Progenitor cell of endocrine pancreas (in vitro differentiated cells): ENCODE measurements around the gene PDE6B. TPM values are rescaled to one million over a fixed set of nuclear protein-coding genes. Genes with fewer than 3 reads are reported as not detected.
"Not testable (repeated sequence)": the region's sequence is repeated elsewhere in the genome, so short reads cannot be mapped to it uniquely, and the experiment has no call there.

ENCODE experiments used
- DNase-seq: peaks from one replicate; pipeline ENCODE4 v3.0.0; 2021; ENCODE audit warnings: low spot score; ENCODE audit not compliant: unreplicated experiment
- H3K27ac Mint-ChIP-seq: 2 replicates; pipeline ENCODE4 v1.8.0; 2021; ENCODE audit warnings: mild to moderate bottlenecking, moderate library complexity, mixed read lengths
- H3K27me3 Mint-ChIP-seq: 2 replicates; pipeline ENCODE4 v1.8.0; 2021; ENCODE audit warnings: mixed read lengths
- H3K36me3 Mint-ChIP-seq: 2 replicates; pipeline ENCODE4 v1.8.0; 2022; ENCODE audit warnings: mixed read lengths; ENCODE audit not compliant: insufficient read depth
- H3K4me1 Mint-ChIP-seq: 2 replicates; pipeline ENCODE4 v1.8.0; 2021; ENCODE audit warnings: low read depth, mixed read lengths
- H3K4me3 Mint-ChIP-seq: 2 replicates; pipeline ENCODE4 v1.8.0; 2021; ENCODE audit warnings: low read depth, mild to moderate bottlenecking, moderate library complexity, mixed read lengths
- H3K9me3 Mint-ChIP-seq: 2 replicates; pipeline ENCODE4 v1.8.0; 2021; ENCODE audit warnings: low read depth, mixed read lengths
- CTCF ChIP-seq: fragments of 200-600 bp; sonication (generic); IDR thresholded peaks from one replicate; pipeline ENCODE4 v1.5.0; 2021; ENCODE audit warnings: antibody characterized with exemption, mild to moderate bottlenecking; ENCODE audit not compliant: unreplicated experiment
- total RNA-seq: library from RNA; stranded (reverse); gene quantifications from 2 replicates; pipeline ENCODE4 v1.2.1, GENCODE V29; 2021

Gene PDE6B
- total RNA-seq, 1 donor from 2014 or later, result 10.4 TPM

- no peak overlapping the region for H3K4me3 Mint-ChIP-seq
- H3K27ac Mint-ChIP-seq, result no peak overlapping the region
- no peak for TF ChIP-seq CTCF
- H3K4me1 Mint-ChIP-seq, result peaks cover 6% of the 10 kb centered on the region
- peaks cover 15% of the 10 kb centered on the region for H3K27me3 Mint-ChIP-seq
- DNase-seq, result no peak
- no peaks in the 10 kb centered on the region for H3K9me3 Mint-ChIP-seq
- no peaks in the 10 kb centered on the region for H3K36me3 Mint-ChIP-seq
Measured at GRCh38 chr4:633976-634598, 8.7 kb downstream of the PDE6B start.

GRCh38 chr4:634599-634985 lies 9.2 kb downstream of the PDE6B start:
- peaks cover 6% of the 10 kb centered on the region for H3K4me1 Mint-ChIP-seq
- peaks cover 18% of the 10 kb centered on the region for H3K27me3 Mint-ChIP-seq
- H3K9me3 Mint-ChIP-seq, result no peaks in the 10 kb centered on the region
- no peak overlapping the region for H3K4me3 Mint-ChIP-seq
- H3K36me3 Mint-ChIP-seq, result no peaks in the 10 kb centered on the region
- DNase-seq, result no peak
- no peak overlapping the region for H3K27ac Mint-ChIP-seq
- TF ChIP-seq CTCF, result no peak

- H3K4me3 Mint-ChIP-seq, DNase-seq, H3K4me1 Mint-ChIP-seq, H3K27ac Mint-ChIP-seq, H3K9me3 Mint-ChIP-seq, H3K36me3 Mint-ChIP-seq: not testable (repeated sequence)
- H3K27me3 Mint-ChIP-seq, result peaks cover 18% of the 10 kb centered on the region
Measured at GRCh38 chr4:635066-635835, 9.9 kb downstream of the PDE6B start.

GRCh38 chr4:635851-636627 lies 10.7 kb downstream of the PDE6B start:
- Mint-ChIP-seq H3K4me1 (no peaks in the 10 kb centered on the region), H3K4me3 (no peak overlapping the region), H3K27me3 (peaks cover 17% of the 10 kb centered on the region), H3K9me3 (peaks cover 3% of the 10 kb centered on the region), H3K36me3 (no peaks in the 10 kb centered on the region), H3K27ac (no peak overlapping the region)
- no peak for TF ChIP-seq CTCF
- no peak for DNase-seq

- no peak for TF ChIP-seq CTCF
- Mint-ChIP-seq H3K27me3 (peaks cover 16% of the 10 kb centered on the region), H3K27ac (no peak overlapping the region), H3K9me3 (peaks cover 3% of the 10 kb centered on the region), H3K4me1 (no peaks in the 10 kb centered on the region), H3K4me3 (no peak overlapping the region), H3K36me3 (no peaks in the 10 kb centered on the region)
- DNase-seq, result no peak
Measured at GRCh38 chr4:636628-637159, 11.3 kb downstream of the PDE6B start.
